Measurements from ENCODE around the gene OAF. TPM values are rescaled to one million over a fixed set of nuclear protein-coding genes. Genes with fewer than 3 reads are reported as not detected.
A peak's percentile ranks its signal among the peaks of the same experiment; 100 is the strongest.
"Not testable (repeated sequence)": the region's sequence is repeated elsewhere in the genome, so short reads cannot be mapped to it uniquely, and the experiment has no call there.

Gene OAF
- total RNA-seq, 8 experiments from 2014 or later = 1.7 to 58.4 (median 16.7) TPM

- no peak overlapping the region for H3K4me3 ChIP-seq
- in situ Hi-C loops (cut with MboI; ENCODE audit: low pct_unique_long_range_greater_than_20kb in 2 of 9, low sequenced_read_pairs in 9 of 9, unreplicated experiment in 9 of 9) = no loop called here
- WGBS, 10 experiments = 38 to 97% (median 77%) methylated on average over 2 to 3 of the region's 3 CpGs
- H3K27ac ChIP-seq = no peak overlapping the region
- H3K4me1 ChIP-seq (replicated peaks in 1 of 2) = no peaks in the 10 kb centered on the region
- ATAC-seq (replicated peaks in 6 of 8) = no peak
These were observed 51.1 kb downstream of the OAF start for GRCh38 chr11:120261931-120262330.

GRCh38 chr11:120267319-120267718, 56.5 kb downstream of the OAF start:
- H3K4me3 ChIP-seq = no peak overlapping the region
- no peak overlapping the region for H3K27ac ChIP-seq
- in situ Hi-C loops (cut with MboI; ENCODE audit: low pct_unique_long_range_greater_than_20kb in 2 of 9, low sequenced_read_pairs in 9 of 9, unreplicated experiment in 9 of 9) = no loop called here
- WGBS, 10 experiments = 44 to 100% (median 94%) methylated on average over 1 to 2 of the region's 2 CpGs; no CpG with 5 or more reads in 5 of the 10 experiments
- peaks cover 0 to 2% of the 10 kb centered on the region in 2 donors for H3K4me1 ChIP-seq (replicated peaks in 1 of 2)
- ATAC-seq (replicated peaks in 6 of 8) = no peak

- Histone ChIP-seq H3K4me3 (no peak overlapping the region), H3K4me1 (replicated peaks in 1 of 2) (peaks cover 0 to 2% of the 10 kb centered on the region in 2 donors), H3K27ac (no peak overlapping the region)
- ATAC-seq (replicated peaks in 6 of 8) = no peak
- in situ Hi-C loops (cut with MboI; ENCODE audit: low pct_unique_long_range_greater_than_20kb in 2 of 9, low sequenced_read_pairs in 9 of 9, unreplicated experiment in 9 of 9) = no loop called here
- WGBS, 10 experiments = 36 to 92% (median 78%) methylated on average over 1 to 5 of the region's 5 CpGs; no CpG with 5 or more reads in 4 of the 10 experiments
These were observed 57.9 kb downstream of the OAF start for GRCh38 chr11:120268686-120269085.

- 50 to 100% (median 92%) methylated on average over 1 of the region's 1 CpG; no CpG with 5 or more reads in 4 of the 10 experiments for WGBS, 10 experiments
- Histone ChIP-seq H3K4me3 (no peak overlapping the region), H3K27ac (no peak overlapping the region), H3K4me1 (replicated peaks in 1 of 2) (peaks cover 0 to 2% of the 10 kb centered on the region in 2 donors)
- in situ Hi-C loops (cut with MboI; ENCODE audit: low pct_unique_long_range_greater_than_20kb in 2 of 9, low sequenced_read_pairs in 9 of 9, unreplicated experiment in 9 of 9) = no loop called here
- no peak for ATAC-seq (replicated peaks in 6 of 8)
These were observed 59.6 kb downstream of the OAF start for GRCh38 chr11:120270386-120270785.

DNA sequence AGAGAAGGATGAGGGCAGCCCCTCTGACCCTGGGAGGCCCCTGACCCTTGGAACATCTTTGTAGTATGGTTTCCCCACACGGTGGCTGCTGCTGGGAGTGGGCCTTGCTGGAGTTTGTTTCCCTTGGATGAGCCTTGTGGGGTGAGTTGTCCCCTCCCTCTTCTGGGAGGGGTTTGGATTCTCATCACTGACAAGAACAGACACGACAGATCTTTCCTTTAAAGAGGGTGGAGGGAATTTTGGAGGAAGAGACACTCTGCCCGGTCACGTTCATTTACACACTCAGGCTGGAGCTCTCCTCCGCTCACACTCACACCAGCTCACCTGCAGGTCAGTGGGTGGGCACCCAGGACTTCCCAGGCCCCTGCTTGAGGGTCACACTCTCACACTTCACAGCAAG, 60.8 kb downstream of the OAF start:
- Histone ChIP-seq H3K4me3 (no peak overlapping the region), H3K27ac (no peak overlapping the region), H3K4me1 (replicated peaks in 1 of 2) (peaks cover 0 to 2% of the 10 kb centered on the region in 2 donors)
- in situ Hi-C loops (cut with MboI; ENCODE audit: low pct_unique_long_range_greater_than_20kb in 2 of 9, low sequenced_read_pairs in 9 of 9, unreplicated experiment in 9 of 9) = no loop called here
- WGBS, 10 experiments = 0 to 80% (median 55%) methylated on average over 1 to 3 of the region's 5 CpGs; no CpG with 5 or more reads in 4 of the 10 experiments
- ATAC-seq (replicated peaks in 6 of 8) = peak in 1 of 8 experiments; percentile 13

GRCh38 chr11:120272303-120272702, 61.5 kb downstream of the OAF start:
- WGBS, 10 experiments = 83 to 100% methylated on average over 1 to 2 of the region's 2 CpGs; no CpG with 5 or more reads in 8 of the 10 experiments
- in situ Hi-C loops (cut with MboI; ENCODE audit: low pct_unique_long_range_greater_than_20kb in 2 of 9, low sequenced_read_pairs in 9 of 9, unreplicated experiment in 9 of 9) = no loop called here
- Histone ChIP-seq H3K27ac (no peak overlapping the region), H3K4me1 (replicated peaks in 1 of 2) (peaks cover 0 to 2% of the 10 kb centered on the region in 2 donors), H3K4me3 (no peak overlapping the region)
- peak in 3 of 8 experiments; percentile 57 to 92 (median 68) for ATAC-seq (replicated peaks in 6 of 8)

DNA sequence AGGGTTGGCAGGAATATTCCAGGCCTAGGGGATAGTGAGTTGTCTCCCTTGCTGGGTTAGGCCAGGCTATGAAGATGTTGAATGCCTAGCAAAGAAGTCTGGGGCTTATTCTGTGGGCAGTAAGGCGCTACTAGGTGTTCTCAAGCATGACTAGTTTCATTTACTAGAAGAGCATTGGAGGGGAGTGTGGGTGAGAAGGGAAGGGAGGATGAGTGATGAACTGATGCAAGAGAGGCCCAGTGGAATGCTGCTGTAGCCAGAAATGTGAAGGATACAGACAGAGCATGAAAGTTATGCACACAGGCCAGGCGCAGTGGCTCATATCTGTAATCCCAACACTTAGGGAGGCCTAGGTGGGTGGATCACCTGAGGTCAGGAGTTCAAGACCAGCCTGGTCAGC, 62.6 kb downstream of the OAF start:
- no peak overlapping the region for H3K27ac ChIP-seq
- H3K4me3 ChIP-seq = no peak overlapping the region
- H3K4me1 ChIP-seq (replicated peaks in 1 of 2) = no peaks in the 10 kb centered on the region
- in situ Hi-C loops (cut with MboI; ENCODE audit: low pct_unique_long_range_greater_than_20kb in 2 of 9, low sequenced_read_pairs in 9 of 9, unreplicated experiment in 9 of 9) = no loop called here
- 81 to 100% (median 100%) methylated on average over 1 to 2 of the region's 2 CpGs; no CpG with 5 or more reads in 3 of the 10 experiments for WGBS, 10 experiments
- ATAC-seq (replicated peaks in 6 of 8) = peak in 2 of 8 experiments; percentile 51 to 54

DNA sequence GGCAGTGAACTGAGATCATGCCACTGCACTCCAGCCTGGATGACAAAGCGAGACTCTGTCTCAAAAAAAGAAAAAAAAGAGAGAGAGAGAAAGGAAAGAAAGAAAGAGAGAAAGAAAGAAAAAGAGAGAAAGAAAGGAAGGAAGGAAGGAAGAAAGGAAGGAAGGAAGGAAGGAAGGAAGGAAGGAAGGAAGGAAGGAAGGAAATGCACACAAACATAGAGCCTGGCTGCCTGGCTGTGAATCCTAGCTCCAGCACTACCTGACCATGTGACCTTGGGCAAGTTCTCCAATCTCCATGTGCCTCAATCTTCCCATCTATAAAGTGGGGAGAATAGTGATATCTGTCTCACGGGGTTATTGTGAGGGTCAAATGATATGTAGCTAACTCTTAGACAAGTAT, 63.1 kb downstream of the OAF start:
- not testable (repeated sequence) for H3K4me1 ChIP-seq (replicated peaks in 1 of 2); H3K4me3 ChIP-seq; ATAC-seq (replicated peaks in 6 of 8)

GRCh38 chr11:120279502-120279901, 68.7 kb downstream of the OAF start:
- ATAC-seq (replicated peaks in 6 of 8) = peak in 1 of 8 experiments; percentile 52
- no peaks in the 10 kb centered on the region for H3K4me1 ChIP-seq (replicated peaks in 1 of 2)
- no peak overlapping the region for H3K4me3 ChIP-seq
- WGBS, 10 experiments = 43 to 100% (median 100%) methylated on average over 1 to 4 of the region's 5 CpGs; no CpG with 5 or more reads in 5 of the 10 experiments
- no peak overlapping the region for H3K27ac ChIP-seq
- in situ Hi-C loops (cut with MboI; ENCODE audit: low pct_unique_long_range_greater_than_20kb in 2 of 9, low sequenced_read_pairs in 9 of 9, unreplicated experiment in 9 of 9) = loop anchor here in 1 of 9 experiments (25.0 kb wide), 1 partner anchor 117 kb away; no protein-coding TSS in a partner anchor

More for the DNA sequence above, 63.1 kb downstream of the OAF start:
- H3K27ac ChIP-seq; in situ Hi-C loops (cut with MboI; ENCODE audit: low pct_unique_long_range_greater_than_20kb in 2 of 9, low sequenced_read_pairs in 9 of 9, unreplicated experiment in 9 of 9): not testable (repeated sequence)
- 38 to 100% (median 86%) methylated on average over 1 to 2 of the region's 2 CpGs; no CpG with 5 or more reads in 3 of the 10 experiments for WGBS, 10 experiments

Other genes starting within 250 kb of the OAF start
- gene TRIM29, start 72.9 kb upstream of the OAF start, total RNA-seq = 1 to 10 TPM in 4 of 8 experiments, under 1 TPM in 4; 0.16 to 4.4 (median 0.91) TPM
- gene POU2F3, start 29.1 kb downstream of the OAF start, total RNA-seq = 10 to 100 TPM in 2 of 8 experiments, 1 to 10 TPM in 2, under 1 TPM in 2, not detected in 2; 0.38 to 40.1 (median 3.4) TPM
- 10 to 100 TPM in 3 of 8 experiments, 1 to 10 TPM in 5; 5.1 to 12.1 (median 9.5) TPM for gene TLCD5, start 114.3 kb downstream of the OAF start, total RNA-seq
- 100 to 1,000 TPM in 1 of 8 experiments, 10 to 100 TPM in 7; 37.5 to 108 (median 48.2) TPM for gene ARHGEF12, start 125.4 kb downstream of the OAF start, total RNA-seq